A549 (cell line): ENCODE data around the gene SETD1B.

Experiments used
- BHLHE40 ChIP-seq: IDR thresholded peaks from 2 replicates; pipeline ENCODE4 v1.6.1; 2012; ENCODE audit warnings: low read depth, low read length, inconsistent platforms
- CHD4 ChIP-seq: fragments of 200-600 bp; sonication (generic); IDR thresholded peaks from 2 replicates; pipeline ENCODE4 v1.6.1; 2016; ENCODE audit warnings: antibody characterized with exemption, mild to moderate bottlenecking, borderline replicate concordance
- HDAC2 ChIP-seq: fragments of 200-600 bp; sonication (generic); IDR thresholded peaks from 2 replicates; pipeline ENCODE4 v1.6.1; 2016
- POLR2A ChIP-seq: IDR thresholded peaks from 2 replicates; pipeline ENCODE4 v1.6.1; 2012; ENCODE audit warnings: mild to moderate bottlenecking, low read length
- RCOR1 ChIP-seq: fragments of 150-350 bp; IDR thresholded peaks from 2 replicates; pipeline ENCODE4 v1.6.1; 2014; ENCODE audit warnings: antibody characterized with exemption, low read length, low read depth
- TF ChIP-seq, protein P1 (sequence below): fragments of >200 bp; sonication (Bioruptor Twin); formaldehyde crosslinking; IDR thresholded peaks from 3 replicates; pipeline ENCODE4 v1.5.1; 2016
- TF ChIP-seq, protein P2 (sequence below): fragments of 450-650 bp; IDR thresholded peaks from 2 replicates; pipeline ENCODE4 v1.6.1; 2014; ENCODE audit warnings: antibody characterized with exemption

DNA sequence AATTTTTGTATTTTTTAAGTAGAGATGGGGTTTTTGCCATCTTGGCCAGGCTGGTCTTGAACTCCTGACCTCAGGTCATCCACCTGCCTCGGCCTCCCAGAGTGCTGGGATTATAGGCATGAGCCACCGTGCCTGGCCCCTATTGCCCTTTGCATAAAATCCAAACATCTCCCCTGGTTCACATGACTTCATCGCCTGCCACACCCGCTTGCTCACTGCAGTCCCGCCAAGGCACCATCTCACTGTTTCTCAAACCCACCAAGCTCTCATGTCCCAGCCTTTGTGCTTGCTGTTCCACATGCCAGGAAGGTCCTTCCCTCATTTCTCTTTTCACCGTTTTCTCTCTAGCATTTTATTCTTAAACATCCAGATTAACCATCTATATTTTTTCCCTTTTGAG lies 20.0 kb upstream of the SETD1B start:
- TF ChIP-seq HDAC2 (no peak), BHLHE40 (no peak), CHD4 (no peak), POLR2A (no peak), RCOR1 (no peak)
- TF ChIP-seq, protein P1, sequence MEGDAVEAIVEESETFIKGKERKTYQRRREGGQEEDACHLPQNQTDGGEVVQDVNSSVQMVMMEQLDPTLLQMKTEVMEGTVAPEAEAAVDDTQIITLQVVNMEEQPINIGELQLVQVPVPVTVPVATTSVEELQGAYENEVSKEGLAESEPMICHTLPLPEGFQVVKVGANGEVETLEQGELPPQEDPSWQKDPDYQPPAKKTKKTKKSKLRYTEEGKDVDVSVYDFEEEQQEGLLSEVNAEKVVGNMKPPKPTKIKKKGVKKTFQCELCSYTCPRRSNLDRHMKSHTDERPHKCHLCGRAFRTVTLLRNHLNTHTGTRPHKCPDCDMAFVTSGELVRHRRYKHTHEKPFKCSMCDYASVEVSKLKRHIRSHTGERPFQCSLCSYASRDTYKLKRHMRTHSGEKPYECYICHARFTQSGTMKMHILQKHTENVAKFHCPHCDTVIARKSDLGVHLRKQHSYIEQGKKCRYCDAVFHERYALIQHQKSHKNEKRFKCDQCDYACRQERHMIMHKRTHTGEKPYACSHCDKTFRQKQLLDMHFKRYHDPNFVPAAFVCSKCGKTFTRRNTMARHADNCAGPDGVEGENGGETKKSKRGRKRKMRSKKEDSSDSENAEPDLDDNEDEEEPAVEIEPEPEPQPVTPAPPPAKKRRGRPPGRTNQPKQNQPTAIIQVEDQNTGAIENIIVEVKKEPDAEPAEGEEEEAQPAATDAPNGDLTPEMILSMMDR = no peak
- TF ChIP-seq, protein P2, sequence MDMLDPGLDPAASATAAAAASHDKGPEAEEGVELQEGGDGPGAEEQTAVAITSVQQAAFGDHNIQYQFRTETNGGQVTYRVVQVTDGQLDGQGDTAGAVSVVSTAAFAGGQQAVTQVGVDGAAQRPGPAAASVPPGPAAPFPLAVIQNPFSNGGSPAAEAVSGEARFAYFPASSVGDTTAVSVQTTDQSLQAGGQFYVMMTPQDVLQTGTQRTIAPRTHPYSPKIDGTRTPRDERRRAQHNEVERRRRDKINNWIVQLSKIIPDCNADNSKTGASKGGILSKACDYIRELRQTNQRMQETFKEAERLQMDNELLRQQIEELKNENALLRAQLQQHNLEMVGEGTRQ = no peak
